ENCODE measurements around the gene TJP1.
"Not testable (repeated sequence)": the region's sequence is repeated elsewhere in the genome, so short reads cannot be mapped to it uniquely, and the experiment has no call there.

Gene TJP1

GRCh38 chr15:29838352-29839010 lies 16.2 kb upstream of the TJP1 start:
- no peak for ATAC-seq

GRCh38 chr15:29835301-29835700 lies 13.0 kb upstream of the TJP1 start:
- no peak for ATAC-seq

- no peak for ATAC-seq
Observed at GRCh38 chr15:29832709-29833108, 10.4 kb upstream of the TJP1 start.

- ATAC-seq, result no peak
Observed at GRCh38 chr15:29826908-29827820, 4.9 kb upstream of the TJP1 start.

- no peak for ATAC-seq
Observed at GRCh38 chr15:29825227-29825626, 3.0 kb upstream of the TJP1 start.

GRCh38 chr15:29822684-29823459 lies 604 bp upstream of the TJP1 start:
- ATAC-seq, result no peak

GRCh38 chr15:29821416-29822099 lies 710 bp downstream of the TJP1 start:
- no peak for ATAC-seq

- no peak for ATAC-seq
Observed at GRCh38 chr15:29820394-29821154, 1.7 kb downstream of the TJP1 start.

GRCh38 chr15:29819979-29820378 lies 2.3 kb downstream of the TJP1 start:
- ATAC-seq, result no peak

- ATAC-seq, result no peak
Observed at GRCh38 chr15:29818141-29818540, 4.1 kb downstream of the TJP1 start.

- ATAC-seq, result not testable (repeated sequence)
Observed at GRCh38 chr15:29817455-29817854, 4.8 kb downstream of the TJP1 start.

GRCh38 chr15:29815000-29815710 lies 7.1 kb downstream of the TJP1 start:
- no peak for ATAC-seq

- no peak for ATAC-seq
Observed at GRCh38 chr15:29813009-29813408, 9.3 kb downstream of the TJP1 start.

GRCh38 chr15:29812384-29812694 lies 9.9 kb downstream of the TJP1 start:
- ATAC-seq, result no peak

- ATAC-seq, result no peak
Observed at GRCh38 chr15:29811691-29812383, 10.4 kb downstream of the TJP1 start.

- no peak for ATAC-seq
Observed at GRCh38 chr15:29805708-29806104, 16.6 kb downstream of the TJP1 start.

- ATAC-seq, result no peak
Observed at GRCh38 chr15:29805043-29805707, 17.1 kb downstream of the TJP1 start.

GRCh38 chr15:29802411-29802810 lies 19.9 kb downstream of the TJP1 start:
- no peak for ATAC-seq

GRCh38 chr15:29800491-29801366 lies 21.5 kb downstream of the TJP1 start:
- no peak for ATAC-seq

Data from activated CD4-positive, CD25-positive, alpha-beta regulatory T cell treated with anti-CD3 and anti-CD28 coated beads, Interleukin-2, amount 50 U/mL, for 24 hours (primary cell).